Left lung (tissue), 10 donors: ENCODE results near the gene CSH1. TPM values are rescaled to one million over a fixed set of nuclear protein-coding genes. Genes with fewer than 3 reads are reported as not detected.
"Not testable (repeated sequence)": the region's sequence is repeated elsewhere in the genome, so short reads cannot be mapped to it uniquely, and the experiment has no call there.

Source experiments
- ATAC-seq: fragments of 200-7000 bp; cut with Tn5 transposase; one replicate; pipeline ENCODE4 v1.9.1; 2020; ENCODE audit warnings: moderate library complexity
- DNase-seq, 4 donors: peaks; one replicate each; pipeline ENCODE4 v3.0.0-alpha.2; 2013 to 2020
- H3K27ac ChIP-seq, 2 donors: fragments of 200-600 bp; sonication (generic) in 1 of 2; one replicate each; pipeline versions ENCODE4 v1.5.0 to v1.8.0; 2020 to 2021
- H3K27me3 ChIP-seq, 2 donors: fragments of 200-600 bp; sonication (generic) in 1 of 2; one replicate each; pipeline versions ENCODE4 v1.5.0 to v1.8.0; 2020 to 2021
- H3K36me3 ChIP-seq, 2 donors: fragments of 200-600 bp; sonication (generic) in 1 of 2; one replicate each; pipeline versions ENCODE4 v1.5.0 to v1.8.0; 2020 to 2021
- H3K4me1 ChIP-seq, 2 donors: fragments of 200-600 bp; one replicate each; pipeline ENCODE4 v1.8.0; 2021
- H3K4me3 ChIP-seq, 2 donors: fragments of 200-600 bp; sonication (generic) in 1 of 2; one replicate each; pipeline versions ENCODE4 v1.5.0 to v1.8.0; 2020 to 2021; ENCODE audit warnings: mild to moderate bottlenecking in 1 of 2
- H3K9me3 ChIP-seq, 2 donors: fragments of 200-600 bp; sonication (generic) in 1 of 2; one replicate each; pipeline versions ENCODE4 v1.5.0 to v1.8.0; 2020 to 2021
- CTCF ChIP-seq, 2 donors: fragments of 200-600 bp; sonication (generic) in 1 of 2; IDR thresholded peaks; one replicate each; pipeline versions ENCODE4 v1.5.0 to v1.8.0; 2021; ENCODE audit warnings: antibody characterized with exemption in 2 of 2
- intact Hi-C, 2 donors: fragments of 100-400 bp; cut with DNase I; formaldehyde crosslinking; loops; one replicate each; pipeline versions ENCODE4 v1.11.2 to v1.14.2; 2022
- polyA plus RNA-seq, 6 donors: library from polyadenylated mRNA; unstranded; fragments of 120-200 nt; gene quantifications; one replicate each; pipeline ENCODE4 v1.2.1, GENCODE V29; 2013; ENCODE audit not compliant: insufficient read length in 6 of 6
- total RNA-seq, 2 donors: library from RNA; stranded (reverse); fragmentation: NEBNext Ultra II Directional; extraction: Animal tissue kit (Norgen Biotek cat#: 25700); gene quantifications; one replicate each; pipeline ENCODE4 v1.2.1, GENCODE V29; 2021
- donor health status: DM: no; HTN: yes; CAD: no.
- donor health status: DM: no; HTN: no; CAD: no.

The CSH1 gene
- total and polyA plus RNA-seq, 8 donors: 0.26 to 21.3 (median 0.46) TPM; not detected in 3

GRCh38 chr17:63920050-63920449 lies 23.7 kb upstream of the CSH1 start:
- not testable (repeated sequence) for H3K4me3 ChIP-seq, ATAC-seq, H3K27me3 ChIP-seq, H3K27ac ChIP-seq, H3K4me1 ChIP-seq, H3K36me3 ChIP-seq, H3K9me3 ChIP-seq
- DNase-seq: peak in 1 of 4 donors; percentile 15
- intact Hi-C loops: loop anchor here in 1 of 2 donors (10.0 kb wide), 1 partner anchor 65 kb away; no protein-coding TSS in a partner anchor

- DNase-seq: peak; percentile 31 to 55 (median 42)
- no peaks in the 10 kb centered on the region for H3K27me3 ChIP-seq
- intact Hi-C loops: loop anchor here in 1 of 2 donors (5.0 to 10.0 kb wide), 2 partner anchors 108 to 215 kb away; partner anchors contain the start of gene ERN1
- no peaks in the 10 kb centered on the region for H3K9me3 ChIP-seq
- ATAC-seq: peak; percentile 96
- peak; percentile 93 to 99 for TF ChIP-seq CTCF (IDR thresholded peaks at IDR 0.05)
- H3K36me3 ChIP-seq: no peaks in the 10 kb centered on the region
- H3K4me1 ChIP-seq: no peaks in the 10 kb centered on the region
- no peak overlapping the region for H3K4me3 ChIP-seq
- H3K27ac ChIP-seq: no peak overlapping the region
These were observed 22.9 kb upstream of the CSH1 start for GRCh38 chr17:63919311-63919723.

GRCh38 chr17:63918789-63919305 lies 22.5 kb upstream of the CSH1 start, which contains the start of gene GH1:
Gene GH1 (minus strand): TSS chr17:63918839. CDS start chr17:63918776, 63 bp downstream.
- H3K36me3 ChIP-seq, H3K4me1 ChIP-seq, H3K27ac ChIP-seq, H3K9me3 ChIP-seq, H3K27me3 ChIP-seq, ATAC-seq, H3K4me3 ChIP-seq: not testable (repeated sequence)
- DNase-seq: peak in 2 of 4 donors; percentile 14 to 25
- intact Hi-C loops: loop anchor here in 1 of 2 donors (5.0 to 10.0 kb wide), 2 partner anchors 108 to 216 kb away; partner anchors contain the start of gene ERN1

- TF ChIP-seq CTCF (IDR thresholded peaks at IDR 0.05): no peak
- Histone ChIP-seq H3K36me3 (no peaks in the 10 kb centered on the region), H3K4me1 (no peaks in the 10 kb centered on the region), H3K4me3 (no peak overlapping the region), H3K27ac (no peak overlapping the region), H3K27me3 (no peaks in the 10 kb centered on the region), H3K9me3 (no peaks in the 10 kb centered on the region)
- ATAC-seq (no peak), DNase-seq (peak in 2 of 4 donors; percentile 20 to 36)
- intact Hi-C loops: loop anchor here in 1 of 2 donors (5.0 to 10.0 kb wide), 2 partner anchors 109 to 216 kb away; partner anchors contain the start of gene ERN1
These were observed 21.9 kb upstream of the CSH1 start for GRCh38 chr17:63918305-63918704.

- Histone ChIP-seq H3K4me1 (no peaks in the 10 kb centered on the region), H3K27ac (no peak overlapping the region), H3K36me3 (no peaks in the 10 kb centered on the region), H3K4me3 (no peak overlapping the region), H3K27me3 (no peaks in the 10 kb centered on the region), H3K9me3 (no peaks in the 10 kb centered on the region)
- no peak for TF ChIP-seq CTCF (IDR thresholded peaks at IDR 0.05)
- DNase-seq (peak in 2 of 4 donors; percentile 26 to 54), ATAC-seq (no peak)
- intact Hi-C loops: loop anchor here in 1 of 2 donors (5.0 to 10.0 kb wide), 2 partner anchors 110 to 217 kb away; partner anchors contain the start of gene ERN1
These were observed 21.3 kb upstream of the CSH1 start for GRCh38 chr17:63917646-63918045.

- H3K27me3 ChIP-seq, H3K4me1 ChIP-seq, H3K9me3 ChIP-seq, ATAC-seq, H3K4me3 ChIP-seq, H3K27ac ChIP-seq, H3K36me3 ChIP-seq: not testable (repeated sequence)
- DNase-seq: peak in 1 of 4 donors; percentile 18
- intact Hi-C loops: loop anchor here in 1 of 2 donors (5.0 to 10.0 kb wide), 2 partner anchors 110 to 218 kb away; partner anchors contain the start of gene ERN1
These were observed 20.8 kb upstream of the CSH1 start for GRCh38 chr17:63917206-63917605.
